Activated T-helper 9 cell treated with anti-CD3 and anti-CD28 coated beads, Interleukin-2, amount 50 U/mL, for 16 hours (primary cell): ENCODE results near the gene PTAFR.
"Not testable (repeated sequence)": the region's sequence is repeated elsewhere in the genome, so short reads cannot be mapped to it uniquely, and the experiment has no call there.

Experiments
- DNase-seq: peaks from one replicate; pipeline ENCODE4 v3.0.0-alpha.2; 2020; ENCODE audit warnings: low read depth

PTAFR gene

DNA sequence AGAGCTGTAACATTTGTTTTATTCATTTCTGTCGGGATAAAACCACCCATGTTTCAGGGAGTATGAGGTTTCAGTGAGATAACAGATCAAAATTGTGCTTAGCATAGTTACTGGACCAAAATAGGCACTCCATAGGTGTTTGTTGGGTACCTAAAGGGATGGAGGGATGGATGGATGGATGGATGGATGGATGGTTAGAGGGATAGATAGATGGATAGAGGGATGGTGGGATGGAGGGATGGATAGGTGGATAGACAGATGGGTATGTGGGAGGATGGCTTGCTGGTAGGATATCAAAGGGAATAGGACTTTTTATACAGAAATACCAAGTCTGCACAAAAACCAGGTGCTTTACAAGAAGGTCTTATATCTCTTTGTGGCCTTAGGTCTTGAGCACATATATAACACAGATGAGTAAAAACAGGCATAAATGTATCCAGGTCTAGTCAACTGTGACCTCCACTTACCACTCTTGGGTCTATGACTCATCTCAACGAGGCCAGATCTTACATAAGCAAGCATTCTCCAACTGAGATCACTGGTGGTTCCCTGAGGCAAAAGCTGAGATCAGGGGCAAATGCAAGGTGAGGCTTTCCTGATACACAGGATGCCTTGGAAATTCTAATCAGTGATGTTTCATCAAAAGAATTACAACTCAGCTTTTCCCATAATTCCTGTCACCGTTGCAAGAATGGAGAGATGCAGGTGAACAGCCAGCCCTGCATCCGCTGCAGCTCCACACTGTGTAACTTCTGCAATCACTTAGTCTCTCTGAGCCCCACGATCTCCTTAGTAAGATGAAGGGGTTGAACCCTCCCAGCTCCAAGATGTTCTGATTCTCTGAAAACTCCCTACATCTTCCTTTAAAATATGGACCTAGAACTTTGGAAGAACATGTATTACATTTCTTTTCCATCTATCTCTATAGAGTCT, 32.0 kb downstream of the PTAFR start:
- DNase-seq = no peak

DNA sequence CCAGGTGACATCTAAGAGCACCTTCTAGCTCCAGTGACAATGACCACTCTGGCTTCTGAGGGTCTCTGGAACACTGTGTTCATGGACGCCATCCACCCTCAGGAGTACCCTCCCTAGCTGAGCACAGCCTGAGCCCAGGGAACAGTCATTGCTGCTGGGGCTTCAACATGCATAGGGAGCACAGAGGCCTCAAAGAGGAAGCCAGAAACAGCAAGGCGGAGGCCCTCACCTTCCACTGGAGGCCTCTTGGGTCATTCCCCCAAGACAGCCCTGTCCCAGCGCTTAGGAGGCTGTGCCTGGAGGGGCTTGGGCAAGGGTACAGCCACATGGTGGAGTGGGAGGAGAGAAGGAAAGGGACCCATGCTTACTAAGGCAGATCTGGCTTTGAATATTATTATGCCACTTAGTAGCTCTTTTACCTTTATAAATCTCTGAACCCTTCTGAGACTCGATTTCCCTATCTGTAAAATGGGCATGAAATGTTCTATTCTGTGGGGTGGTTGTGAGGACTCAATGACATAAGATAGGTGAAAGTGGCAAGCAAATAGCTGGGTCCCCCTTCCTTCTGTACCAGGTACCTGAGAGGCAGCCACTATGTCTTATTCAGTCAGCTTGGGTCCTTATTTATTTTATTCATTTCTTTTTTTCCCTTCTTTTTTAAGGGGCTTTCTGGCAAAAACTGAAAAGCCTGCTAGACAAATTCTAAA, 32.8 kb downstream of the PTAFR start:
- no peak for DNase-seq

DNA sequence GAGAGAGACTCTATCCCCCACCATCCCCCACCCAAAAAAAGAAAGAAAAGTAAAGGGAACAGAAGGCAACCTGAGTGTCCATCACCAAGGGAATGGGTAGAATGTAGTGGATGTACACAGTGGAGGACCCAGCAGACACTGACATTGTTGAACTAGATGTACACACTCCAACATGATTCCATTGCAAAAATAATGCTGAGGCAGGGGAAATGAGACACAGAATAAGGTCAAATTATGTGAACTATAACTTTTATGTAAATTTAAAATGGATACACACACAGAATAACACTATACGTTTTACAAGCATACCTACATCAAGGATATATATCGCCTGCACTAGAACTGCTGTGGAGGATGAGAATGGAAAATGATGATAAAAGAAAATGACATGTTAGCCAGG, 34.8 kb downstream of the PTAFR start:
- no peak for DNase-seq

DNA sequence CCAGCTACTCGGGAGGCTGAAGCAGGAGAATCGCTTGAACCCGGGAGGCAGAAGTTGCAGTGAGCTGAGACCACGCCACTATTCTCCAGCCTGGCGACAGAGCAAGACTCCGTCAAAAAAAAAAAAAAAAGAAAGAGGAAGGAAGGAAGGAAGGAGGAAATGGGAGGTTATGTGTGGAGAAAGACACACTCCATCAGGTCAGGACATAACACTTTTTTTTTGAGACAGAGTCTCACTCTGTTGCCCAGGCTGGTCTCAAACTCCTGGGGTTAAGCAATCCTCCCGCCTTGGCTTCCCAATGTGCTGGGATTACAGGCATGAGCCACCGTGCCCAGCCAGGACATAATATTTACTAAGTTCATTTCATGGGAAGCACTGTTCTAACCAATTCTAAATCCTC, 36.6 kb downstream of the PTAFR start:
- DNase-seq = not testable (repeated sequence)

DNA sequence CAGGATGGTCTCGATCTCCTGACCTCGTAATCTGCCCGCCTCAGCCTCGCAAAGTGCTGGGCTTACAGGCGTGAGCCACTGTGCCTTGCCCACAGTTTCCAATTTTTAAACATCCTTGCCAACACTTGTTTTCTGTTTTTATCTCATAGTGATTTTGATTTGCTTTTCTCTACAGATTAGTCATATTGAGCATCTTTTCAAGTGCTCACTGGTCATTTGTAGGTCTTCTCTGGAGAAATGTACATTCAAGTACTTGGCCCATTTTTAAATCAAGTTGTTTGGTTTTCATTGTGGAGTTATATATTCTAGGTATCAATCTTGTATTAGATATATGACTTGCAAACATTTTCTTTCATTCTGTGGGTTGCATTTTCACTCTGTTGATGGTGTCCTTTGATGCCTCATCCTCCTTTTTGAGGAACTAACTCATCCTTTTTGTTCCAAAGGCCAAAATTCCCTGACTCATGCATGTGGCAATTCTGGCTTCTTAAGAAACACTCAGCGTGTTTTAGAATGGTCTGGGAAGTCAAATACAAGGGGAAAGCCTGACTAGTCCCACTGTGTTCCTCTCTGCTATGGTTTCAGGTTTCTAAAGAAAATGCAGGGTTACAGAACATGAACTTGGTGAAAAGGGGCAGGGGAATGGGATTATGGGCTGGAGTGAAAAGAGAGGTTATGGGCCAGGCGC, 37.3 kb downstream of the PTAFR start:
- no peak for DNase-seq

DNA sequence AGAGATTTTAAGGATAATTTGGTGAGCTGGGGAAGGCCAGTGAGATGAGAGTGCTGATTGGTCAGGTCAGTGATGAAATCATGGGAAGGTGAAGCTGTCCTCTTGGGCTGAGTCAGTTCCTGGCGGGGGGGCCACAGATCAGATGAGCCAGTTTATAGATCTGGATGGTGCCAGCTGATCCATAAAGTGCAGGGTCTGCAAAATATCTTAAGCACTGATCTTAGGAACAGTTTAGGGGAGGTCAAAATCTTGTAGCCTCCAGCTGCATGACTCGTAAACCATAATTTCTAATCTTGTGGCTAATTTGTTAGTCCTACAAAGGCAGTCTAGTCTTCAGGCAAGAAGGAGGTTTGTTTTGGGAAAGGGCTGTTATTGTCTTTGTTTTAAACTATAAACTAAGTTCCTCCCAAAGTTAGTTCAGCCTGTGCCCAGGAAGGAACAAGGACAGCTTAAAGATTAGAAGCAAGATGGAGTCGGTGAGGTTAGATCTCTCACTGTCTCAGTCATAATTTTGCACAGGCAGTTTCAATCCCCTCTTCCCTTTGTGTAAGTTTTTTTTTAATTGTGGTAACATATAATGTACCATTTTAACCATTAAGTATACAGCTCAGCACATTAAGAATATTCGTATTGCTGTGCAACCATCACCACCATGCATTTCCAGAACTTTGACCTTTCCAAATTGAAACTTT, 39.4 kb downstream of the PTAFR start:
- no peak for DNase-seq

DNA sequence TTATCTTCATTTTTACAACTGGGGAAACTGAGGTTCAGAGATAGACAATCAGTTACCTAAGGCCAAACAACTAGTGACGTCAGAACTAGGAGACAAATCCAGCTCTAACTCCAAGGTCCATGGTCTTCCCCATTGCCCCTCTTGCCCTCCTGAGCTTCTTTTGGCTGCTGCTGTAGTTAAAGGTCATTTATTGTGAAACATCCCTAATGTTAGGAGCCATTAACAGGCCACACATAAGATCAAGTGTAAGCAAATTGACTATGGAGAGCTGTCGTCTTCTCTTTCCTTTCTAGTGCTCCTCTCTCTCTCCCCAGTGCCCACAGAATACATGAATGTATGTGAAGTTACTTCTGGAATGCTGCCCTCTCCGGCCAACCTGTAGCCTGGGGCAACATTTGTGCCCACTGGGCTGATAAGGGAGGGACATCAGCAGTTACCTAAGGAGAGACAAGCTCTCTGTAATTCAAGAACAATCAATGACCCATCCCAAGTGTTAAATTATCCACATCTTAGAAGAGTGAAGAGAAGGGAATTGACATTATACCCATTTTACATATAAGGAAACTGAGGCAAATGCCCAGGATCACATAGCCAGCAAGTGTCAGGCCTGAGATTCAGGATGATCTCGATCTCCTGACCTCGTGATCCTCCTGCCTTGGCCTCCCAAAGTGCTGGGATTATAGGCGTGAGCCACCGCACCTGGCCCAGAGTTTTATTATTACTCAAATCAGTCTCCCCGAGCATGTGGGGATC, 40.1 kb downstream of the PTAFR start:
- DNase-seq = no peak

DNA sequence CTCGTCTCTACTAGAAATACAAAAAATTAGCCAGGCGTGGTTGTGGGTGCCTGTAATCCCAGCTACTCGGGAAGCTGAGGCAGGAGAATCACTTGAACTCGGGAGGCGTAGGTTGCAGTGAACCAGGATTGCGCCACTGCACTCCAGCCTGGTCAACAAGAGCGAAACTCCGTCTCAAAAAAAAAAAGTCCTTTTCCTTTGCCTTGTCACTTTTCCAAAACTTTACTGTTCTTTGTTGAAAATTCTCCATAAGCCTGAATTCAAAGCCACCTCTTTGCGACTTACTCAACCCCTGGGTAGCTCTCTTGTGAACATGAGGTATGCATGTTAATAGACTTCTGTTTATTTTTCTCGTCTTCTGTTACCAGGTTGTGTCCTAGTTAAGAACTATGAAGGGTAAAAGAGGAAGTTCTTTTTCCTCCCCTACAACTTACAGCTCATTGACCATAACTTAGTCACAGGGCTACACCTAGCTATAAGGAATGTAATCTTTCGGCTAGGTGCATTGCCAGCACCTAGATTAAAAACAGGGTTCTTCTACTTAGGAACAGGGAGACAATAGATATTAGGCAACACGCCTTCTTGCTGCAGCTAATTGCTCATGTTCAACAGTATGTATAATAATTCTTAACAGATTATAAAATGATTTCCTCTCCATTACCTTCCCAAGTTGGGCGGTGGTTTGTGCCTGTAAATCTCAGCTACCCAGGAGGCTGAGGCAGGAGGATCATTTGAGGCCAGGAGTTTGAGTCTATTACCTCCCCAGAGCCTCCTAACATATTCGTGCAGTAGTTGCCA, 40.9 kb downstream of the PTAFR start:
- DNase-seq = no peak

DNA sequence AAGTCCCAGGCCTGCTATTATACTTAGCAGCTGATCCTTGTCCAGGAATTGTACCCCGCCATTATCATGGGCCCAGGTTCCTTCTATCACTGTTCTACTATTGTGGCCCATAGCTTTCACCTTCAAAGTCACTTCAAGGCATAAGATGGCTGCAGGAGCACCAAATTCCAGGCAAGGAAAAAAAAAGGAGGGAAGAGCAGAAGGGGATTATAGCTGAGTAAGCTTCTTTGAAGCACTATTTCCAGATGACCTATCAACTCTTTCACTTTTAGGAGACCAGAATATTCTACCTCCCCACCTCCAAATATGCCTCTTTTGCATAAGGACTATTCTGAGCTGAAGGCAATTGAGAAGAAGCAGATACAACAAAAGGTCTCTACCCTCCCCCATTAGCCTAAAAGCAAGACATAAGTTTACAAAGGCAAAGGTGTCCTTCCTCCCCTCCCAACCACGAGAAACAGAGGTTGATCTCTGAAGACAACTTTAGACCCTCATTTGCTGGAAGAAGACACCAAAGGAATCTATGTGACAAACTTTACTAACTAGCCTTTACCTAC, 41.8 kb downstream of the PTAFR start:
- no peak for DNase-seq

DNA sequence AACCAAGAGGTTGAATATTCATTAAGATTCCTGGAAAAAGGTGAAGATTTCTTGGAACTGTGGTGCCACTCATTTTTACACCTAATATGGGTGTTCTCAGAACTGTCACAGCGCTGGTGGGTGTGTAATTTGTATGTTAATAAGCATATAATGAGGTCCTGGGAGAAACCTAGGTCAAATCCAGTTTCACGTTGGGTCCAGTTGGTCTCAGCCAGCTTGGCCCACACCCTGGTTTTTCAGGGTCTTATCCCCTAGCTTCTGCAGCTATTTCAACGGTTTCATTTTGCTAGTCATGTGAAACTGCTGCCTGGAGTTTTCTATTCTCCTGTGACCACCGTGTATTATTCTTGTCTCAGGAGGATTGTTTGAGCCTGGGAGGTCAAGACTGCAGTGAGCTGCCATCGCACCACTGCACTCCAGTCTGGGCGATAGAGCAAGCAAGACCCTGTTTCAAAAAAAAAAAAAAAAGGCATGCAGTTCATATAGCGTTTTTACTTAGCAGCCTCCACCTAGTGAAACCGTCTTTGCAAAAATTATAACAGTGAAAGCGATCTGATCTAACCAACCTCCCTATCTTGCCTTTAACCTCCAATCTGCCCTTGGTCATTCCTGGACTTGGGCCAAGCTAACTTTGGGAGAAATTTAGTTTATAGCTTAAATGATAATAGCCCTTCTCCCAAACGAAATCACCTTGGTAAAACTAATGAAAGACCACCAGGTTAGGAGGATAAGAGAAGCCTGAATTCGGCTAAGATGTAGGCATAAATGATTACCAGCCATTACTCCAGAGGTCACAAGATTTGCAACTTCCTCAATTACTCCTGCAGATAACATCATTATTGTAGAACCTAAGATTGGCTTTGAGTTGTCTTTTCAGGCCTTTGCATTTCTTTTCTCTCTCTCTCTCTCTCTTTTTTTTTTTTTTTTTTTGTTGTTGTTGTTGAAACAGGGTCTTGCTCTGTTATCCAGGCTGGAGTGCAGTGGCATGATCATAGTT, 44.0 kb downstream of the PTAFR start:
- no peak for DNase-seq

DNA sequence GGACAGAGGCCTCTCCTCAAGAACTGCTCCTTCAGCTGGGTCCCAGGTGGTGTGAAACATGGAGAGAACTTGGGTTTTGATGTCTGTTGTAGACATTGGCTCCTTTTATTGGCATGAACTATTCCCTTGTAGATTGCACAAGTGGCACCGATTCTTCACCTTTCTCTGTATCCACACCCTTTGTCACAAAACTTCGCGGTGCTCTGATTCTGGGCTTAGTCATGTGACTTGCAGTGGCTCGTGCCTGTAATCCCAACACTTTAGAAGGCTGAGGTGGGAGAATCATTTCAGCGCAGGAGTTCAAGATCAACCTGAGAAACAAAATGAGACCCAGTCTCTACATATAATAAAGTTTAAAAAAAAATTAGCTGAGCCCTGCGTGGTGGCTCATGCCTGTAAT, 45.6 kb downstream of the PTAFR start:
- DNase-seq = no peak

DNA sequence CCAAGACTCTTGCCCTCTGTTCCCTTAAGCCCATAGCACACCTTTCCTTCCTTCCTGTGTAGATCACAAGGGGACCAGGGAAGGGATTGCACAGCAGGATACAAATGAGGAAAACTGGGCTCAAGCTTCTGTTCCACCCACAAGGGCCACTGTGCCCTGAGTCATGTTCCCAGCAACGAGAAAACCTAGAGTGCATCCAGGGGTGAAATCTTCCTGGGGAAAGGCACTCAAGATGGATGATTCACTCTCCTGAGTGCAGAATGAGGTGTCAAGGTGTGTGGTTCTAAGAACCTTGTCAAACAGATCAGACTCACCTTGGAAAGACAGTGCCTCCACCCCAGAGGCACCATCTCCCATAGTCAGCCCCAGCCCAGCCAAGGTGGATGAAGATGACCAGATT, 47.3 kb downstream of the PTAFR start:
- DNase-seq = no peak

DNA sequence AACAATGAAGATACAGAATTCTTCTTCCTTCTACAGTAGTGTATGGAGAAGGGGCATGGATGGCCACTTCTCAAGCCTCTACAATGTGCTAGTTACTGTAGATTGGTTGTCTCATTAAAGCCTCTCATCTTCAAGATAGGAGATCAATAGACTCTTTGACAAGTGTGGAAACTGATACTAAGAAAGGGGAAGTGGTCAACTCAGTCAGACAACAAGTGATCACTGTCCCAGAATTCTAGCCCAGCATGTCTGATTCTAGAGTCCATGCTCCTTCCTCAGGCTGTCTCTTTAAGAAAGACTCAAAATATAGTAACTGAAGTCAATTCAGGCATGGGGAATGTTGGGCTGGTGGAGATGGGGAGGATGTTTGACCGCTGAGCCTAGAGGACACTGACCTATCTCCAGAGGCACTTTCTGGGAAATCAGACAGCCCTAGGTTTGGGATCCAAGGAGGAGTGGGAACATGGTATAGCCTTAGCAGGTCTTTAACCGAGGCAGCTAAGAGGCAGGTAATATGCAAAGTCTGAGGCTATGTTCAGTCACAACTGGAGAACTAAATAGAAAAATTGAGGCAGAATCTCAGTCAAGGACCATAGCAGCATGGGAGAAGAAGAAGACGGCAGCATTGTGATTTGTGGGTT, 48.8 kb downstream of the PTAFR start:
- DNase-seq = no peak

DNA sequence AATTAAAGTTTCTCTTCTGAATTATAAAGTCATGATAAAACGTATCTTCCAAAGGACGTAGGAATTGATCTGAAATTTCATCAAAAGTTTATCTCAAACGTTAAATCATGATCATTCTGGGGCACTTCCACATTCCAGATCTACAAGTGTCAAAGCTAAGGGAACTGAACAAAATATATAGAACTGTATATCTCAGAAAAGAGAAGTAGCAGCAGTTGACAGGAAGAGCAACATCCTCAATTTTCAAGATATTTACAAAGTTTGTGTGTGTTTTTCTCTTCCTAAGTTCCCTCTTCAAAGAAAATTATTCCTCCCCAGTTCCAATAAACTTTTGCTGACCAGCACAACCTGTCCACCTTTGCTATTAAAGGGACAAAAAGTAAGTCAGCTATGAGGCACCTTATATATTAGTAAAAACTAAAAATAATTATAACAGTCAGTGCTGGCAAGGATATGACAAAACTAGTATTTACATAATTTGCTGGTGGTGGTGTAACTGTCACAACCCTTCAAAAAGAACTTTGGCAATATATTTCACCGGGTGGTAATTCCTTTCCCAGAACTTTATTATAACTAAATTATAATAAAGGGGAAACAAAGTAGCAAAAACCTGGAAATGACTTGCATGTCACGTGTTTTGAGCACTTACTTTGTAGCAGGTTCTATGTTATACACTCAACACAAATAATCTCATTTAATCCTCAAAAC, 49.6 kb downstream of the PTAFR start:
- DNase-seq = no peak

DNA sequence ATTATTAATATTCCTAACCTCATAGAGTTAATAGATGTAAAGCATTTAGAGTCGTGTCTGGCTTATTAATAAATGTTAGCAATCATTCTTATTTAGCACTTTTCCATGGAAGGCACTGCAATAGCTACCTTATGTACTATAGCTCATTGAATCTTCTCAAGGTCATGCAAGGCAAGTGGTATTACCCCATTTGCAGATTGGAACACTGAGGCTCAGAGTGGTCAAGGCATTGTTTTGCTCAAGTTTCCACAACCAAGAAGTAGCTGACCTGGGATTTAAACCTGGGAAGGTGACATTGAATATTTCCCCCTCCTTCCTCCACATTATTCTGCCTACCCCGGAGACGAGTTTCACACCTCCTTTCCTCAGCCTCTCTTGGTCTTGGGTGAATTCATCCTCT, 50.3 kb downstream of the PTAFR start:
- no peak for DNase-seq

DNA sequence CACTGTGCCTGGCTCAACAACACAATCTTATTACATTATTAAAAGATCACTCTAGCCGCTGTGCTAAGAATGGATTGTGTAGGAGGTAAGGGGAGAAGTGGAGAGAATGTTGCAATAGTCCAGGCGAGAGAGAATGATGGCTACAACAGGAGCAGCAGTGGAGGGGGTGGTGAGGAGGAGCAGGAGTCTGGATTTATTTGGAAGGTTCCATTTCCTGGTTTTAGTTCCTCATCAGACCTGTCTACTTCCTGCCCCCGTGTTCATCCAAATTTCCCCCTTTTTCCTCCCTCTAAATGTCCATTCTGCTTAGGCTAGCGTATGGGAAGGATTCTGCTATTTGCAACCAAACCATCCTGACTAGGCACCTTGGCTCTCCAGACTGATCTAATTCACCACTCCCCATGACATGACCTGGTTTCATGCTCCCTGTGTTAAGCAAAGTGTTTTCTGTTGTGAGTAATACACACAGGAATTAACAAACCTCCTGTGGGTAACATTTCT, 53.0 kb downstream of the PTAFR start:
- DNase-seq = no peak

DNA sequence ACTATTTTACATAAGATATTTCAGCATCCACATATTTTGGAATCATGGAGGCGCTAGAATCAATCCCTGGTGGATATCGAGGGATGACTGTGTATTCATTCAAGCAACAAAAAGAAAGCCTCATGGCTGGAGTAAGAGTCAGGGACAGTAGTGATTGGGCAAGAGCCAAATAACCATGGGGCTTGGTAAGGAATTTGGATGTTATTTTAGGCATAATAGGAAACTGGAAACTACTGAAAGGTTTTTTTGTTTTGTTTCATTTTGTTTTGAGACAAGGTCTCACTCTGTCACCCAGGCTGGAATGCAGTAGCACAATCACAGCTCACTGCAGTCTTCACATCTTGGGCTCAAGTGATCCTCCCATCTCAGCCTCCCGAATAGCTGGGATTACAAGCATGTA, 54.3 kb downstream of the PTAFR start:
- DNase-seq = no peak

DNA sequence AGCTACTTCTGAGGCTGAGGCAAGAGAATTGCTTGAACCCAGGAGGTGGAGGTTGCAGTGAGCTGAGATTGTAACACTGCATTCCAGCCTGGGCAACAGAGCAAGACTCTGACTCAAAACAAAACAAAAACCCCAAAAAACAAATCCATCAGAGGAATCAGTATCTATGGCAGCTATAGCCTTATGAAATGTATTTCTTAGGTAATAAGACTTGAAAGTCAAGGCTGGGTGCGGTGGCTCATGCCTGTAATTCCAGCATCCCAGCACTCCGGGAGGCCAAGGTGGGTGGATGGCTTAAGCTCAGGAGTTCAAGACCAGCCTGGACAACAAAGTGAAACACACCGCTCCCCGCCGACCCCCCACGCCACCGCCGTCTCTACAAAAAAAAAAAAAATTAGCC, 56.9 kb downstream of the PTAFR start:
- DNase-seq = no peak
